Smooth muscle cell (in vitro differentiated cells): ENCODE results near the gene MAP3K2. TPM values are rescaled to one million over a fixed set of nuclear protein-coding genes. Genes with fewer than 3 reads are reported as not detected.

Source experiments
- DNase-seq: peaks from one replicate; lab custom pipeline; 2025; ENCODE audit not compliant: unreplicated experiment; lab: John Stamatoyannopoulos, UW
- H2AFZ ChIP-seq: fragments of 200-600 bp; sonication (generic); 2 replicates; pipeline ENCODE4 v1.6.0; 2016; ENCODE audit warnings: antibody characterized with exemption, low read depth, mild to moderate bottlenecking
- H3F3A ChIP-seq: fragments of 200-600 bp; sonication (generic); 2 replicates; pipeline ENCODE4 v1.6.0; 2017; ENCODE audit warnings: antibody characterized with exemption, low read depth
- H3K27ac ChIP-seq: fragments of 200-600 bp; sonication (generic); 2 replicates; pipeline ENCODE4 v1.5.1; 2016; ENCODE audit warnings: low read depth, mild to moderate bottlenecking
- H3K27me3 ChIP-seq: fragments of 200-600 bp; sonication (generic); 2 replicates; pipeline ENCODE4 v1.6.1; 2016; ENCODE audit warnings: low read depth, mild to moderate bottlenecking
- H3K36me3 ChIP-seq: fragments of 200-600 bp; sonication (generic); 2 replicates; pipeline ENCODE4 v1.5.1; 2016; ENCODE audit warnings: low read depth
- H3K4me1 ChIP-seq: fragments of 200-600 bp; sonication (generic); 2 replicates; pipeline ENCODE4 v1.5.1; 2016; ENCODE audit warnings: low read depth
- H3K4me2 ChIP-seq: fragments of 200-600 bp; sonication (generic); 2 replicates; pipeline ENCODE4 v1.6.0; 2016; ENCODE audit warnings: mild to moderate bottlenecking
- H3K4me3 ChIP-seq: fragments of 200-600 bp; sonication (generic); 2 replicates; pipeline ENCODE4 v1.5.1; 2016; ENCODE audit warnings: mild to moderate bottlenecking
- H3K79me2 ChIP-seq: fragments of 200-600 bp; sonication (generic); 2 replicates; pipeline ENCODE4 v1.6.0; 2016; ENCODE audit warnings: low read depth, mild to moderate bottlenecking
- H3K9ac ChIP-seq: fragments of 200-600 bp; sonication (generic); 2 replicates; pipeline ENCODE4 v1.6.0; 2016; ENCODE audit warnings: low read depth
- H3K9me3 ChIP-seq: fragments of 200-600 bp; sonication (generic); replicated peaks from 2 replicates; pipeline ENCODE4 v1.5.1; 2016; ENCODE audit warnings: low read depth
- H4K20me1 ChIP-seq: fragments of 200-600 bp; sonication (generic); 2 replicates; pipeline ENCODE4 v1.6.0; 2016; ENCODE audit warnings: low read depth
- CTCF ChIP-seq: fragments of 200-600 bp; sonication (generic); IDR thresholded peaks from 2 replicates; pipeline ENCODE4 v1.5.1; 2017; ENCODE audit warnings: borderline replicate concordance, mild to moderate bottlenecking, antibody characterized with exemption; ENCODE audit not compliant: insufficient read depth, poor library complexity, severe bottlenecking
- WGBS: methylation state at CpG from one replicate; pipeline ENCODE4 v1.1.7; 2016; ENCODE audit warnings: low lambda C conversion rate; 5-methylcytosine and 5-hydroxymethylcytosine counted together
- polyA plus RNA-seq: library from polyadenylated mRNA; unstranded; fragments of >200 nt; fragmentation: Nextera tagmentation; extraction: Ambion mirVana; gene quantifications from 2 replicates; pipeline ENCODE4 v1.2.1, GENCODE V29; 2016
- total RNA-seq: library from RNA; depleted of rRNA; stranded (reverse); fragments of >200 nt; gene quantifications from 2 replicates; pipeline ENCODE4 v1.2.3, GENCODE V29; 2014

The MAP3K2 gene
- total and polyA plus RNA-seq, 2 experiments from 2014 or later, result 39.2 to 46.7 TPM

- Histone ChIP-seq H3F3A (no peaks in the 10 kb centered on the region), H4K20me1 (peaks cover 20% of the 10 kb centered on the region), H2AFZ (no peak overlapping the region), H3K27ac (no peak overlapping the region), H3K79me2 (peaks cover 13% of the 10 kb centered on the region), H3K9me3 (no peaks in the 10 kb centered on the region), H3K4me2 (no peak overlapping the region), H3K4me1 (no peaks in the 10 kb centered on the region), H3K4me3 (no peak overlapping the region), H3K27me3 (no peaks in the 10 kb centered on the region), H3K9ac (no peak overlapping the region), H3K36me3 (peaks cover 32% of the 10 kb centered on the region)
- 96% methylated on average over 5 of the region's 5 CpGs for WGBS
- DNase-seq, result no peak
- TF ChIP-seq CTCF, result no peak
These were observed 108.0 kb downstream of the MAP3K2 start for GRCh38 chr2:127279781-127280180.

- Histone ChIP-seq H2AFZ (no peak overlapping the region), H3K27me3 (no peaks in the 10 kb centered on the region), H3K79me2 (peaks cover 8% of the 10 kb centered on the region), H3K4me1 (no peaks in the 10 kb centered on the region), H3K36me3 (peaks cover 24% of the 10 kb centered on the region), H3K4me3 (no peak overlapping the region), H3K4me2 (no peak overlapping the region), H3K27ac (no peak overlapping the region), H4K20me1 (peaks cover 20% of the 10 kb centered on the region), H3K9ac (no peak overlapping the region), H3K9me3 (no peaks in the 10 kb centered on the region), H3F3A (no peaks in the 10 kb centered on the region)
- TF ChIP-seq CTCF, result no peak
- no peak for DNase-seq
- 96% methylated on average over 3 of the region's 3 CpGs for WGBS
These were observed 108.8 kb downstream of the MAP3K2 start for GRCh38 chr2:127278959-127279358.

- no peak overlapping the region for H3K4me2 ChIP-seq
These were observed 110.7 kb downstream of the MAP3K2 start for GRCh38 chr2:127277028-127277427.

More at GRCh38 chr2:127277028-127277427, 110.7 kb downstream of the MAP3K2 start:
- Histone ChIP-seq H3K4me3 (no peak overlapping the region), H3K36me3 (peaks cover 15% of the 10 kb centered on the region), H2AFZ (no peak overlapping the region), H3K9ac (no peak overlapping the region), H3F3A (no peaks in the 10 kb centered on the region), H3K4me1 (no peaks in the 10 kb centered on the region), H3K79me2 (no peaks in the 10 kb centered on the region), H3K9me3 (no peaks in the 10 kb centered on the region), H3K27me3 (no peaks in the 10 kb centered on the region), H4K20me1 (peaks cover 14% of the 10 kb centered on the region), H3K27ac (no peak overlapping the region)
- DNase-seq, result no peak
- 100% methylated on average over 2 of the region's 2 CpGs for WGBS
- no peak for TF ChIP-seq CTCF
